ENCODE results near the gene BCO2.

BCO2 gene

DNA sequence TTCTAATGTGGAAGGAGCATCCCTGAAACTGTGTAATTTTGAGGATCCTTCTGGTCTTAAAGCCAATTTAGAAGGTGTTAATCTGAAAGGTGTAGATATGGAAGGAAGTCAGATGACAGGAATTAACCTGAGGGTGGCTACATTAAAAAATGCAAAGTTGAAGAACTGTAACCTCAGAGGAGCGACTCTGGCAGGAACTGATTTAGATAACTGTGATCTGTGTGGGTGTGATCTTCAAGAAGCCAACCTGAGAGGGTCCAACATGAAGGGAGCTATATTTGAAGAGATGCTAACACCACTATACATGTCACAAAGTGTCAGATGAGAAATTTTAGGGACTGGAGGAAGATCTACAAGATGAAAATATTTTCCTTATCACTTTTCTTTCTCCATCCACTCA, 7.6 kb downstream of the BCO2 start:
- TF ChIP-seq TAF1 (IDR thresholded peaks at IDR 0.05; ENCODE audit: borderline replicate concordance, insufficient read depth, low read length) = no peak
- TF ChIP-seq FOXP2 (optimal IDR thresholded peaks at IDR 0.05; ENCODE audit: borderline replicate concordance, extremely low read depth, extremely low read length, insufficient read depth) = no peak
- TF ChIP-seq REST (IDR thresholded peaks at IDR 0.05; ENCODE audit: insufficient read depth in 1 of 2, low read depth in 2 of 2, low read length in 2 of 2) = no peak
- TF ChIP-seq POLR2AphosphoS5 (IDR thresholded peaks at IDR 0.05; ENCODE audit: low read depth, low read length) = no peak
- no peak for TF ChIP-seq SIN3A (IDR thresholded peaks at IDR 0.05; ENCODE audit: borderline replicate concordance, insufficient read depth, low read length)

- TF ChIP-seq POLR2AphosphoS5 (IDR thresholded peaks at IDR 0.05; ENCODE audit: low read depth, low read length) (no peak), REST (IDR thresholded peaks at IDR 0.05; ENCODE audit: insufficient read depth in 1 of 2, low read depth in 2 of 2, low read length in 2 of 2) (no peak), FOXP2 (optimal IDR thresholded peaks at IDR 0.05; ENCODE audit: borderline replicate concordance, extremely low read depth, extremely low read length, insufficient read depth) (no peak), TAF1 (IDR thresholded peaks at IDR 0.05; ENCODE audit: borderline replicate concordance, insufficient read depth, low read length) (no peak), SIN3A (IDR thresholded peaks at IDR 0.05; ENCODE audit: borderline replicate concordance, insufficient read depth, low read length) (no peak)
These were observed 10.6 kb downstream of the BCO2 start for GRCh38 chr11:112185883-112186282.

GRCh38 chr11:112186304-112186703, 11.0 kb downstream of the BCO2 start:
- no peak for TF ChIP-seq POLR2AphosphoS5 (IDR thresholded peaks at IDR 0.05; ENCODE audit: low read depth, low read length)

GRCh38 chr11:112195951-112196351, 20.6 kb downstream of the BCO2 start:
- no peak for TF ChIP-seq SIN3A (IDR thresholded peaks at IDR 0.05; ENCODE audit: borderline replicate concordance, insufficient read depth, low read length)
- TF ChIP-seq TAF1 (IDR thresholded peaks at IDR 0.05; ENCODE audit: borderline replicate concordance, insufficient read depth, low read length) = no peak
- TF ChIP-seq REST (IDR thresholded peaks at IDR 0.05; ENCODE audit: insufficient read depth in 1 of 2, low read depth in 2 of 2, low read length in 2 of 2) = no peak
- TF ChIP-seq POLR2AphosphoS5 (IDR thresholded peaks at IDR 0.05; ENCODE audit: low read depth, low read length) = no peak
- TF ChIP-seq FOXP2 (optimal IDR thresholded peaks at IDR 0.05; ENCODE audit: borderline replicate concordance, extremely low read depth, extremely low read length, insufficient read depth) = no peak

DNA sequence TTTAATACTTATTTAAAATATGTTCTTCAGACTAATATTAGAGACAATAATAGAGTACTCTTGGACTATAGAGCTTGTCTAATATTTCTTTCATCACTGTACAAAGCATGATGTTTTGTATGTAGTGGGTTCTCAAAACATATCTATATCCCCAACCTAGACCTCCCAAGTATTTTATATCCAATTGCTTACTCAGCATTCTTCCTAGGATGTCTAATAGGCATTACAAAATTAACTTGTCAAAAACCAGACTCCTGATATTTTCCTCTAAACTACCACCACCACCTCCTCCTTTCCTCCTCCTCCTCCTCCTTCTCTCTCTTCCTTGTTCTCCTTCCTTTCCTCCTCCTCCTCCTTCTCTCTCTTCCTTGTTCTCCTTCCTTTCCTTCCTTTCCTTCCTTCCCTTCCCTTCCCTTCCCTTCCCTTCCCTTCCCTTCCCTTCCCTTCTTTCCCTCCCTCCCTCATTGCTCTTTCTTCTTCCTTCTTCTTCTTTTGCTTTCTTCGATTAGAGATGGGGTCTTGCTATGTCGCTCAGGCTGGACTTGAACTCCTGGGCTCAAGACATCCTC, 21.3 kb downstream of the BCO2 start:
- no peak for TF ChIP-seq SIN3A (IDR thresholded peaks at IDR 0.05; ENCODE audit: borderline replicate concordance, insufficient read depth, low read length)

- TF ChIP-seq REST (IDR thresholded peaks at IDR 0.05; ENCODE audit: insufficient read depth in 1 of 2, low read depth in 2 of 2, low read length in 2 of 2) (no peak), POLR2AphosphoS5 (IDR thresholded peaks at IDR 0.05; ENCODE audit: low read depth, low read length) (no peak)
These were observed 24.9 kb downstream of the BCO2 start for GRCh38 chr11:112200252-112200651.

All from PFSK-1 (cell line).